HG02798 (cell line): ENCODE measurements around the gene MRE11.

Source experiments
- ATAC-seq: cut with Tn5 transposase; IDR thresholded peaks from one replicate; pipeline ENCODE4 v1.9.1; 2021; ENCODE audit warnings: mild to moderate bottlenecking; ENCODE audit not compliant: unreplicated experiment, poor library complexity

Gene MRE11

GRCh38 chr11:94493281-94494125, at the start of gene MRE11, which contains the start of gene ANKRD49:
Gene MRE11 (minus strand): TSS chr11:94493844. CDS start chr11:94492801, 1,043 bp downstream.
Gene ANKRD49 (plus strand): TSS chr11:94493984. CDS start chr11:94496694, 2,710 bp downstream.
- peak; percentile 100 for ATAC-seq

GRCh38 chr11:94539420-94539819, 45.8 kb upstream of the MRE11 start:
- no peak for ATAC-seq

GRCh38 chr11:94537031-94537600, 43.5 kb upstream of the MRE11 start:
- no peak for ATAC-seq

GRCh38 chr11:94536386-94536785, 42.7 kb upstream of the MRE11 start:
- no peak for ATAC-seq

- no peak for ATAC-seq
Observed at GRCh38 chr11:94533696-94534630, 40.3 kb upstream of the MRE11 start.

GRCh38 chr11:94533206-94533605, 39.6 kb upstream of the MRE11 start:
- ATAC-seq: no peak

- no peak for ATAC-seq
Observed at GRCh38 chr11:94532211-94532610, 38.6 kb upstream of the MRE11 start.

GRCh38 chr11:94528551-94528950, 34.9 kb upstream of the MRE11 start:
- no peak for ATAC-seq

- ATAC-seq: no peak
Observed at GRCh38 chr11:94526645-94527438, 33.2 kb upstream of the MRE11 start.

- ATAC-seq: no peak
Observed at GRCh38 chr11:94525546-94526324, 32.1 kb upstream of the MRE11 start.

GRCh38 chr11:94524341-94524740, 30.7 kb upstream of the MRE11 start:
- no peak for ATAC-seq

GRCh38 chr11:94521684-94522083, 28.0 kb upstream of the MRE11 start:
- peak; percentile 67 for ATAC-seq

GRCh38 chr11:94519478-94520084, 25.9 kb upstream of the MRE11 start:
- ATAC-seq: no peak

GRCh38 chr11:94518300-94518699, 24.7 kb upstream of the MRE11 start:
- ATAC-seq: no peak

- ATAC-seq: no peak
Observed at GRCh38 chr11:94516725-94517124, 23.1 kb upstream of the MRE11 start.

- no peak for ATAC-seq
Observed at GRCh38 chr11:94515398-94515797, 21.8 kb upstream of the MRE11 start.

GRCh38 chr11:94513091-94513490, 19.4 kb upstream of the MRE11 start:
- ATAC-seq: no peak

- ATAC-seq: peak; percentile 93
Observed at GRCh38 chr11:94511932-94512781, 18.5 kb upstream of the MRE11 start, which contains the start of gene C11orf97. Gene C11orf97 (plus strand): TSS chr11:94512461. CDS start chr11:94512529, 68 bp downstream.
